Activated CD4-positive, alpha-beta T cell treated with anti-CD3 and anti-CD28 coated beads for 36 hours (primary cell): Measurements from ENCODE around the gene EXOC7. TPM values are rescaled to one million over a fixed set of nuclear protein-coding genes. Genes with fewer than 3 reads are reported as not detected.

Experiments used
- ATAC-seq: fragments of 200-7000 bp; cut with Tn5 transposase; one replicate; pipeline ENCODE4 v1.10.0; 2021; ENCODE audit warnings: mild to moderate bottlenecking, moderate library complexity
- CTCF ChIA-PET: fragments of 350-600 bp; sonication (Branson Sonifier 250); formaldehyde crosslinking; loops from one replicate; lab custom pipeline; 2021; ENCODE audit warnings: antibody characterized with exemption; lab: Charles Lee
- POLR2A ChIA-PET: fragments of 350-600 bp; sonication (Branson Sonifier 250); formaldehyde crosslinking; loops from one replicate; lab custom pipeline; 2021; ENCODE audit warnings: antibody characterized with exemption, inconsistent platforms; lab: Charles Lee
- DNase-seq: peaks from one replicate; pipeline ENCODE4 v3.0.0-alpha.2; 2020
- H3K27ac Mint-ChIP-seq: one replicate; pipeline ENCODE4 v1.8.0; 2021; ENCODE audit warnings: mixed read lengths
- H3K27me3 Mint-ChIP-seq: one replicate; pipeline ENCODE4 v1.8.0; 2021; ENCODE audit warnings: mixed read lengths
- H3K36me3 Mint-ChIP-seq: one replicate; pipeline ENCODE4 v1.8.0; 2021; ENCODE audit warnings: low read depth, mixed read lengths
- H3K4me1 Mint-ChIP-seq: one replicate; pipeline ENCODE4 v1.8.0; 2021; ENCODE audit warnings: mixed read lengths
- H3K4me3 Mint-ChIP-seq: one replicate; pipeline ENCODE4 v1.8.0; 2021; ENCODE audit warnings: mild to moderate bottlenecking, moderate library complexity, mixed read lengths
- H3K9me3 Mint-ChIP-seq: one replicate; pipeline ENCODE4 v1.8.0; 2021; ENCODE audit warnings: low read depth, mixed read lengths
- intact Hi-C, 2 experiments: fragments of 100-400 bp; cut with DNase I in 1 of 2; cut with micrococcal nuclease in 1 of 2; formaldehyde crosslinking; loops; one replicate each; pipeline versions ENCODE4 v1.14.2 to v1.15.1; 2022 to 2024; cut with DNase I, micrococcal nuclease
- total RNA-seq, 2 experiments: library from RNA; stranded (reverse); gene quantifications; one replicate each; pipeline ENCODE4 v1.2.3, GENCODE V29; 2021

Gene EXOC7
- total RNA-seq = 10 to 100 TPM; 73.0 to 77.0 TPM

- ChIA-PET CTCF (interaction anchor here (0.6 to 1.9 kb wide), 10 partner anchors 23 to 245 kb away, joined by 3 to 10 read pairs (median 4); no protein-coding TSS in a partner anchor), POLR2A (interaction anchor here (0.8 to 2.0 kb wide), 3 partner anchors 23 to 168 kb away, joined by 3 to 4 read pairs (median 3); partner anchors contain the start of gene UBALD2)
- peak within 1 kb of the TSS; percentile 93 for H3K27ac Mint-ChIP-seq
- intact Hi-C loops = loop anchor here (1.0 to 10.0 kb wide), 8 partner anchors 31 to 401 kb away; partner anchors contain the start of genes ACOX1 (in 1 of the 2), RHBDF2 (in 1 of the 2), SRP68 (in 1 of the 2) and TEN1 (in 1 of the 2)
- peak; percentile 96 for DNase-seq
- H3K9me3 Mint-ChIP-seq = no peaks in the 10 kb centered on the region
- no peaks in the 10 kb centered on the region for H3K27me3 Mint-ChIP-seq
- peak; percentile 94 for ATAC-seq
- H3K36me3 Mint-ChIP-seq = peaks cover 8% of the 10 kb centered on the region
- peaks cover 18% of the 10 kb centered on the region for H3K4me1 Mint-ChIP-seq
- peak within 1 kb of the TSS; percentile 90 for H3K4me3 Mint-ChIP-seq
These were observed at the start of gene EXOC7 for GRCh38 chr17:76103274-76104139. Gene EXOC7 (minus strand): TSS chr17:76103787. CDS start chr17:76103692, 95 bp downstream.

DNA sequence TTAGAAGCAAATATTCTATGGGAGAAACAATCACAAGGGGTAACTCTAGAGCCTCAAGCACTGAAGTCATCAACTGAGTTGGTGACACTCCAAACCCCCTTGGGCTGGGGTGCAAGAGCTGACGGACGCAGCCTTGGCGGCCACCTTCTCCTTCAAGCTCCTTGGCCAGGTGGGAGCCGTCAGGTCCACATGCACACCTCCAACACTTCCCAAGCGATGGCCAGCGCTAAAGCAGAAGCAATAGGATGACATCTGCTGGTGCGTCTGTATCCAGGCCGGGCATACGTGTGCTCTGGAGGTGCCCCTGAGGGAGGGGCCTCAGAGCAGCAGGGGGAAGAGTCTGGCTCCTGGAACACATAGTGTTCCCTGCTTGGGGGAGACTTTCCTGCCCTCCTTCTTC, 49.6 kb upstream of the EXOC7 start:
- ChIA-PET CTCF (interaction anchor here (0.8 to 4.7 kb wide), 6 partner anchors 9 to 148 kb away, joined by 3 to 24 read pairs (median 4); no protein-coding TSS in a partner anchor), POLR2A (interaction anchor here (0.6 kb wide), 1 partner anchor 469 kb away, joined by 3 read pairs; no protein-coding TSS in a partner anchor)
- DNase-seq = no peak
- H3K27ac Mint-ChIP-seq = no peak overlapping the region
- no peaks in the 10 kb centered on the region for H3K9me3 Mint-ChIP-seq
- no peak overlapping the region for H3K4me3 Mint-ChIP-seq
- intact Hi-C loops = no loop called here
- peaks cover 36% of the 10 kb centered on the region for H3K4me1 Mint-ChIP-seq
- no peaks in the 10 kb centered on the region for H3K27me3 Mint-ChIP-seq
- ATAC-seq = no peak
- peaks cover 35% of the 10 kb centered on the region for H3K36me3 Mint-ChIP-seq

DNA sequence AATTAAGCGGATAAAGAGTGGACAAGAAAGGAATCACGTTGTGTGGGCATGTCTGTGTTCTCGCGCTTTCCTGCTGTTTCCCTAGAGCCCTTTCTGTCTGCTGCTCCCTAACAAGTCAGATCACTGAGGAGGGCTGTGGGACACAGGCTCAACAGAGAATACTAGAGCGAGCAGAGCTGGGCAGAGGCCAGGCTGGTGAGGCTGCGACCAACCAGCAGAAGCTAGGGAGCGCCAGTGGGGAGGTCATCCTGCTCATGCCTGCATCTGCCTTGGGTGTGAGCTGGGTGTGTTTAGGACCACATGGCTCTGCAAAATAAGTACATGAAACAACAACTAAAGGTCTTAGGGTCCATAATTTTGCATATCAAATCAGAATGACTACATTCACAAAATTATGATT, 49.0 kb upstream of the EXOC7 start:
- Mint-ChIP-seq H3K27ac (peak overlapping the region; percentile 15), H3K4me3 (no peak overlapping the region), H3K36me3 (peaks cover 31% of the 10 kb centered on the region), H3K9me3 (no peaks in the 10 kb centered on the region), H3K27me3 (no peaks in the 10 kb centered on the region), H3K4me1 (peaks cover 37% of the 10 kb centered on the region)
- intact Hi-C loops = no loop called here
- ChIA-PET CTCF (interaction anchor here (0.6 to 4.7 kb wide), 5 partner anchors 19 to 139 kb away, joined by 3 to 24 read pairs (median 5); no protein-coding TSS in a partner anchor), POLR2A (interaction anchor here (0.6 kb wide), 1 partner anchor 469 kb away, joined by 3 read pairs; no protein-coding TSS in a partner anchor)
- no peak for DNase-seq
- no peak for ATAC-seq

GRCh38 chr17:76151896-76152454, 48.4 kb upstream of the EXOC7 start:
- intact Hi-C loops = no loop called here
- Mint-ChIP-seq H3K27me3 (no peaks in the 10 kb centered on the region), H3K9me3 (no peaks in the 10 kb centered on the region), H3K4me3 (no peak overlapping the region), H3K4me1 (peaks cover 39% of the 10 kb centered on the region), H3K27ac (no peak overlapping the region), H3K36me3 (peaks cover 28% of the 10 kb centered on the region)
- POLR2A ChIA-PET = no interaction called here
- ATAC-seq = no peak
- DNase-seq = no peak
- CTCF ChIA-PET = interaction anchor here (0.6 to 4.7 kb wide), 6 partner anchors 18 to 138 kb away, joined by 3 to 24 read pairs (median 5); no protein-coding TSS in a partner anchor

GRCh38 chr17:76150712-76151622, 47.4 kb upstream of the EXOC7 start:
- DNase-seq = no peak
- ATAC-seq = no peak
- Mint-ChIP-seq H3K4me3 (no peak overlapping the region), H3K27ac (no peak overlapping the region), H3K27me3 (no peaks in the 10 kb centered on the region), H3K9me3 (no peaks in the 10 kb centered on the region), H3K36me3 (peaks cover 25% of the 10 kb centered on the region), H3K4me1 (peaks cover 44% of the 10 kb centered on the region)
- intact Hi-C loops = no loop called here
- ChIA-PET CTCF (interaction anchor here (0.7 to 4.7 kb wide), 5 partner anchors 17 to 149 kb away, joined by 3 to 24 read pairs (median 5); no protein-coding TSS in a partner anchor), POLR2A (no interaction called here)

DNA sequence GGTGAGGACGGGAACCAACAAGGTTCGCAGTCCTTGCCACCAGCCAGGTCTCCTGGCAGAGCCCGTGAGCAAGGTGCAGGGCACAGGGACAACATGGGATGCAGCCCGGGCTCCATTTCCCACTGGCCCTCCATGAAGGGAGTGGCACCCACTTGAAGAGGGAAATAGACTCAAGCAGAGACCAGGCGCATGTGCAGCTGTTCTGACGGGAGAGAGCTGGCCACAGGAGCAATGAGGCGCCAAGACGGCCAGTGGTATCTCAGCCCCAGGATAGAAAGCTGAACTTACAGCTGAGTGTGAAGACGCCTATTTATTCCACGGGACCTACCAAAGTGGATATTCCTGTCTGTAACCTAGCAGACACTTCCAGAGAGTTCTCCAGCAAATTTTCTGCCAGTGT, 45.6 kb upstream of the EXOC7 start:
- Mint-ChIP-seq H3K4me3 (no peak overlapping the region), H3K9me3 (no peaks in the 10 kb centered on the region), H3K36me3 (peaks cover 23% of the 10 kb centered on the region), H3K27ac (no peak overlapping the region), H3K4me1 (peaks cover 58% of the 10 kb centered on the region), H3K27me3 (no peaks in the 10 kb centered on the region)
- DNase-seq (no peak), ATAC-seq (no peak)
- ChIA-PET POLR2A (no interaction called here), CTCF (interaction anchor here (0.9 kb wide), 2 partner anchors 33 to 124 kb away, joined by 3 read pairs; no protein-coding TSS in a partner anchor)
- intact Hi-C loops = no loop called here

- H3K27me3 Mint-ChIP-seq = no peaks in the 10 kb centered on the region
- H3K4me1 Mint-ChIP-seq = peaks cover 60% of the 10 kb centered on the region
- ChIA-PET CTCF (no interaction called here), POLR2A (no interaction called here)
- ATAC-seq (no peak), DNase-seq (no peak)
- H3K4me3 Mint-ChIP-seq = no peak overlapping the region
- H3K36me3 Mint-ChIP-seq = peaks cover 23% of the 10 kb centered on the region
- no peak overlapping the region for H3K27ac Mint-ChIP-seq
- intact Hi-C loops = no loop called here
- H3K9me3 Mint-ChIP-seq = no peaks in the 10 kb centered on the region
These were observed 44.4 kb upstream of the EXOC7 start for GRCh38 chr17:76148015-76148326.

GRCh38 chr17:76147211-76148014, 43.8 kb upstream of the EXOC7 start:
- DNase-seq = no peak
- intact Hi-C loops = no loop called here
- Mint-ChIP-seq H3K4me1 (peaks cover 60% of the 10 kb centered on the region), H3K9me3 (no peaks in the 10 kb centered on the region), H3K27ac (peak overlapping the region; percentile 25), H3K27me3 (no peaks in the 10 kb centered on the region), H3K36me3 (peaks cover 21% of the 10 kb centered on the region), H3K4me3 (no peak overlapping the region)
- CTCF ChIA-PET = interaction anchor here (1.4 to 7.0 kb wide), 4 partner anchors 21 to 251 kb away, joined by 5 to 29 read pairs (median 6); no protein-coding TSS in a partner anchor
- ATAC-seq = no peak
- POLR2A ChIA-PET = no interaction called here

- Mint-ChIP-seq H3K4me3 (peak overlapping the region; percentile 26), H3K36me3 (peaks cover 9% of the 10 kb centered on the region), H3K27ac (peak overlapping the region; percentile 90), H3K9me3 (no peaks in the 10 kb centered on the region), H3K27me3 (no peaks in the 10 kb centered on the region), H3K4me1 (peaks cover 57% of the 10 kb centered on the region)
- DNase-seq = peak; percentile 37
- ChIA-PET POLR2A (no interaction called here), CTCF (interaction anchor here (0.6 to 7.0 kb wide), 7 partner anchors 19 to 252 kb away, joined by 3 to 29 read pairs (median 5); no protein-coding TSS in a partner anchor)
- ATAC-seq = peak; percentile 31
- intact Hi-C loops = no loop called here
These were observed 42.7 kb upstream of the EXOC7 start for GRCh38 chr17:76146053-76146851.
